HEK293T (cell line): ENCODE results near the gene OR5C1.

Experiments
- CTCF ChIA-PET: fragments of 350-600 bp; formaldehyde crosslinking; extraction: SDS; loops from one replicate; lab custom pipeline; 2021; ENCODE audit warnings: antibody characterized with exemption, inconsistent platforms; lab: Yijun Ruan, JAX
- POLR2A ChIA-PET: fragments of 350-600 bp; formaldehyde crosslinking; extraction: SDS; loops from one replicate; lab custom pipeline; 2020; ENCODE audit warnings: antibody characterized with exemption, inconsistent platforms; lab: Yijun Ruan, JAX
- DNase-seq: peaks from one replicate; pipeline ENCODE4 v3.0.0; 2012; ENCODE audit warnings: mixed read lengths; ENCODE audit errors: extremely low spot score
- ARNT ChIP-seq: fragments of 450-650 bp; IDR thresholded peaks from 2 replicates; pipeline ENCODE4 v1.6.1; 2017; ENCODE audit warnings: mild to moderate bottlenecking
- BHLHE40 ChIP-seq: fragments of 450-650 bp; IDR thresholded peaks from 2 replicates; pipeline ENCODE4 v1.6.1; 2016; ENCODE audit warnings: mild to moderate bottlenecking, moderate library complexity, borderline replicate concordance
- CTBP1 ChIP-seq: fragments of 450-650 bp; IDR thresholded peaks from 2 replicates; pipeline ENCODE4 v1.6.1; 2016; ENCODE audit warnings: borderline replicate concordance
- ELF4 ChIP-seq: fragments of 450-650 bp; IDR thresholded peaks from 2 replicates; pipeline ENCODE4 v1.6.1; 2017; ENCODE audit warnings: antibody characterized with exemption
- FOXA1 ChIP-seq: fragments of 450-650 bp; IDR thresholded peaks from 2 replicates; pipeline ENCODE4 v1.6.1; 2016; ENCODE audit warnings: mild to moderate bottlenecking
- FOXK2 ChIP-seq: fragments of 450-650 bp; IDR thresholded peaks from 2 replicates; pipeline ENCODE4 v1.6.1; 2016; ENCODE audit warnings: mild to moderate bottlenecking
- FOXM1 ChIP-seq: fragments of 450-650 bp; IDR thresholded peaks from 2 replicates; pipeline ENCODE4 v1.6.1; 2017; ENCODE audit warnings: mild to moderate bottlenecking, borderline replicate concordance
- HDGF ChIP-seq: fragments of 450-650 bp; IDR thresholded peaks from 2 replicates; pipeline ENCODE4 v1.6.1; 2017; ENCODE audit warnings: antibody characterized with exemption, borderline replicate concordance
- L3MBTL2 ChIP-seq: fragments of 450-650 bp; conservative IDR thresholded peaks from 2 replicates; pipeline ENCODE4 v1.6.1; 2016; ENCODE audit warnings: mild to moderate bottlenecking
- LEF1 ChIP-seq: fragments of 450-650 bp; IDR thresholded peaks from 2 replicates; pipeline ENCODE4 v1.6.1; 2017; ENCODE audit warnings: mild to moderate bottlenecking, borderline replicate concordance
- NFRKB ChIP-seq: fragments of 450-650 bp; IDR thresholded peaks from 2 replicates; pipeline ENCODE4 v1.6.1; 2016; ENCODE audit warnings: mild to moderate bottlenecking, moderate library complexity
- PKNOX1 ChIP-seq: fragments of 450-650 bp; IDR thresholded peaks from 2 replicates; pipeline ENCODE4 v1.6.1; 2016
- SP1 ChIP-seq: fragments of 450-650 bp; IDR thresholded peaks from 2 replicates; pipeline ENCODE4 v1.6.1; 2017
- SUZ12 ChIP-seq: fragments of 450-650 bp; IDR thresholded peaks from 2 replicates; pipeline ENCODE4 v1.6.1; 2016; ENCODE audit warnings: mild to moderate bottlenecking
- TARDBP ChIP-seq: fragments of 450-650 bp; IDR thresholded peaks from 2 replicates; pipeline ENCODE4 v1.6.1; 2016
- ZNF384 ChIP-seq: fragments of 450-650 bp; IDR thresholded peaks from 2 replicates; pipeline ENCODE4 v1.6.1; 2016

Gene OR5C1

GRCh38 chr9:122779181-122779580 is 9.6 kb upstream of the OR5C1 start:
- DNase-seq: no peak
- ChIA-PET POLR2A (no interaction called here), CTCF (no interaction called here)
- TF ChIP-seq FOXA1 (no peak), ARNT (no peak), TARDBP (no peak), ZNF384 (no peak), HDGF (no peak), NFRKB (no peak), LEF1 (no peak), SP1 (no peak), L3MBTL2 (no peak), FOXK2 (no peak), BHLHE40 (no peak), PKNOX1 (no peak), SUZ12 (no peak), ELF4 (no peak), CTBP1 (no peak), FOXM1 (no peak)

DNA sequence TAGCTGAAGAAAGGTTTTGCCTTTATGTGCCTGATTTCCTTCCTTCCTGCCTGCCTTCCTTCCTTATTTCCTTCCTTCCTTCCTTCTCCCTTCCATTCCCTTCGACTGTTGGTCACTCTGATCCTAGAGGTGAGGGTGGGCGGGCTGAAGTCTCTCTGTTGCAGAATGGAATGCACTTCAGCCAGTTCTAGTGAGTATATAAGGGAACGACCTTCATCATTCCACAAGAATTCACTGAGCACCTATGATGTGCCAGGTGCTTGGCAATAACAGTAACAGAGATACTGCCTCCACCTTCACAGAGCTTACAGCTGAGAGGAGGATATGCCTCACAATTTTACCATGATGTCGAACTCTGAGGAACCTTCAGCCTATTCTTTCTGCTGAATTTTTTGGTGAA is 8.7 kb upstream of the OR5C1 start:
- ChIA-PET CTCF (no interaction called here), POLR2A (no interaction called here)
- TF ChIP-seq SP1 (no peak), ZNF384 (no peak), PKNOX1 (no peak), ARNT (no peak), LEF1 (no peak), CTBP1 (no peak), L3MBTL2 (no peak), HDGF (no peak)
- no peak for DNase-seq

GRCh38 chr9:122781671-122782070 is 7.1 kb upstream of the OR5C1 start:
- no peak for DNase-seq
- ChIA-PET CTCF (no interaction called here), POLR2A (no interaction called here)
- TF ChIP-seq BHLHE40 (no peak), SP1 (no peak), LEF1 (no peak), PKNOX1 (no peak), FOXA1 (no peak), ZNF384 (no peak), SUZ12 (no peak), CTBP1 (no peak), HDGF (no peak), NFRKB (no peak), ARNT (no peak), ELF4 (no peak), FOXM1 (no peak), L3MBTL2 (no peak), FOXK2 (no peak), TARDBP (no peak)

GRCh38 chr9:122785269-122785668 is 3.5 kb upstream of the OR5C1 start:
- POLR2A ChIA-PET: no interaction called here
- no peak for DNase-seq
- CTCF ChIA-PET: no interaction called here
- TF ChIP-seq FOXK2 (no peak), LEF1 (no peak), NFRKB (no peak), CTBP1 (no peak), HDGF (no peak), ZNF384 (no peak)

DNA sequence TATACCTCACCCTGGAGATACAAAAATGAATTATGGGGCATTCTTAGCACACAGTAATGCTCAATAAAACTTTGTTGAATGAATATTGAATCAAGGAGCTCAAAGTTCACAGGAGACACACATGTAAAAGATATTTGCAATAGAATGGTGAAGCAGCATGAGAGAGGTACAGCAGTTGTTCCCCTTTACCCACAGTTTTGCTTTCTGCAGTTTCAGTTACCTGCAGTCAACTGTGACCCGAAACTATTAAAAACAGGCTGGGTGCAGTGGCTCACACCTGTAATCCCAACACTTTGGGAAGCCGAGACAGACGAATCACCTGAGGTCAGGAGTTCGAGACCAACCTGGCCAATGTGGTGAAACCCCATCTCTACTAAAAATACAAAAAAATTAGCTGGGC is 2.4 kb upstream of the OR5C1 start:
- ChIA-PET CTCF (no interaction called here), POLR2A (no interaction called here)
- TF ChIP-seq PKNOX1 (no peak), FOXM1 (no peak), FOXA1 (no peak), ARNT (no peak), BHLHE40 (no peak), SUZ12 (no peak), CTBP1 (no peak), ELF4 (no peak), FOXK2 (no peak), SP1 (no peak), ZNF384 (no peak), NFRKB (no peak), L3MBTL2 (no peak), LEF1 (no peak), HDGF (no peak)
- DNase-seq: no peak

DNA sequence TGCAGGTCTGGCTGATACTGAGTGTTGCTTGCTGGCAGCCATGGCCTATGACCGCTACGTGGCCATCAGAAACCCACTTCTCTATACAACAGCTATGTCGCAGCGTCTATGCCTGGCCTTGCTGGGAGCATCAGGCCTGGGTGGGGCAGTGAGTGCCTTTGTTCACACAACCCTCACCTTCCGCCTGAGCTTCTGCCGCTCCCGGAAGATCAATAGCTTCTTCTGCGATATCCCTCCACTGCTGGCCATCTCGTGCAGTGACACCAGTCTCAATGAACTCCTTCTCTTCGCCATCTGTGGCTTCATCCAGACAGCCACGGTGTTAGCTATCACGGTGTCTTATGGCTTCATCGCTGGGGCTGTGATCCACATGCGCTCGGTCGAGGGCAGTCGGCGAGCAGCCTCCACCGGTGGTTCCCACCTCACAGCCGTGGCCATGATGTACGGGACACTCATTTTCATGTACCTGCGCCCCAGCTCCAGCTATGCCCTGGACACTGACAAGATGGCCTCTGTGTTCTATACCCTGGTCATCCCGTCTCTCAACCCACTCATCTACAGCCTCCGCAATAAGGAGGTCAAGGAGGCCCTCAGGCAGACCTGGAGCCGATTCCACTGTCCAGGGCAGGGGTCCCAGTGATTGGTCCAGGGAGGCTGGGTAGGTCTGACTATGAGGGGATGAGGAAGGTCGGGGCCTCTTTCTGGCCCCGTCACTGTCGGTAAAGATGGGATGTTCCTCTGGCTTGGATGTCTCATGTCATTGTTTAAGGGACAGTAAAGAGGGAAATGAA is 718 bp downstream of the OR5C1 start:
- no peak for DNase-seq
- ChIA-PET CTCF (no interaction called here), POLR2A (no interaction called here)
- no peak for TF ChIP-seq FOXM1
- TF ChIP-seq CTBP1: no peak
- TF ChIP-seq NFRKB: no peak
- no peak for TF ChIP-seq BHLHE40
- no peak for TF ChIP-seq LEF1
- no peak for TF ChIP-seq FOXA1
- TF ChIP-seq FOXK2: no peak
- no peak for TF ChIP-seq ARNT
- TF ChIP-seq ELF4: no peak
- TF ChIP-seq HDGF: no peak
- no peak for TF ChIP-seq PKNOX1
- no peak for TF ChIP-seq L3MBTL2
- TF ChIP-seq TARDBP: no peak
- no peak for TF ChIP-seq ZNF384
- no peak for TF ChIP-seq SP1
- TF ChIP-seq SUZ12: no peak
